ENCODE data around the gene PTX4.

Gene PTX4

DNA sequence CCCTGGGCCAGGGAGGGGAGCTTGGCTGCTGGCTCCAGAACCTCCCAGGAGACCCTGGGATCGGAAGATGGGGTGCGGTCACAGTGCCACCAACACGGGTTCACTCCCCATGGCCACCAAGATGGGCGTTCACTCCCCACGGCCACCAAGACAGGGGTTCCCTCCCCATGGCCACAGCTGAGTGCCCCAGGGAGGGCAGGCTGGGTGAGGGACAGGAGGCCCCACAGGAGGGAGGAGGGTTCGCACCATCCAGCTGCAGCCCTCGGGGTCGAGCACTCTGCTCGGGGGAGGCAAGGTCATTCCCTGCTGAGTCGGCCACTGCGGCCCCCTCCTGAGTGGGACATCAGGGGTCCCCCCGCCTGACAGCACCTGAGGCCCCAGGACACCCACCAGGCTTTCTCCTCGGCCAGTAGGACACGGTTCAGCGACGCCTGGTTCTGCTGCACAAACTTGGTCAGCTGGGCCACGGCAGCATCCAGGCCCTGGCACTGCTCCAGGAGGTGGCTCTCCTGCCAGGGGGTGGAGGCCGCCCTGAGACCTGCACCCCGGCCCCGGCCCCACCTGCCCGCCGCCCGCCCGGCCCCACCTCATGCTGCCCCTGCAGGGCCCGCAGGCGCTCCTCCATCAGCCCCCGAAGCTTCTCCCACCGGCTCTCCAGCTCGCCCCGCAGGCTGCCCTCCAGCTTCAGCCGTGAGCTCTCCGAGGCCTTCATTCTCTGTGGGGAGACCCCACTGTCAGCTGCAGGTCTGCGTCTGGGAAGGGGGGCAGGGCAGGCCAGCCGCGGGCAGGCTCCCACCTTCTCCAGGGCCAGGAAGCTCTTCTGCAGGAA is 50.3 kb downstream of the PTX4 start:
- H3K9ac ChIP-seq (ENCODE audit: low read length), result no peak overlapping the region
- H3K9me2 ChIP-seq (replicated peaks; ENCODE audit: insufficient read depth, low read length), result no peaks in the 10 kb centered on the region
- DNase-seq, result no peak
- H3K4me2 ChIP-seq (ENCODE audit: low read depth, low read length), result no peak overlapping the region
- no peaks in the 10 kb centered on the region for H3K36me3 ChIP-seq (replicated peaks; ENCODE audit: insufficient read depth, low read length)
- H3K27ac ChIP-seq (ENCODE audit: low read length), result no peak overlapping the region
- TF ChIP-seq EZH2 (optimal IDR thresholded peaks at IDR 0.05; ENCODE audit: low read depth, low read length) (no peak), EZH2phosphoT487 (IDR thresholded peaks at IDR 0.05; ENCODE audit: low read length) (no peak)
- TF ChIP-seq, protein P1, sequence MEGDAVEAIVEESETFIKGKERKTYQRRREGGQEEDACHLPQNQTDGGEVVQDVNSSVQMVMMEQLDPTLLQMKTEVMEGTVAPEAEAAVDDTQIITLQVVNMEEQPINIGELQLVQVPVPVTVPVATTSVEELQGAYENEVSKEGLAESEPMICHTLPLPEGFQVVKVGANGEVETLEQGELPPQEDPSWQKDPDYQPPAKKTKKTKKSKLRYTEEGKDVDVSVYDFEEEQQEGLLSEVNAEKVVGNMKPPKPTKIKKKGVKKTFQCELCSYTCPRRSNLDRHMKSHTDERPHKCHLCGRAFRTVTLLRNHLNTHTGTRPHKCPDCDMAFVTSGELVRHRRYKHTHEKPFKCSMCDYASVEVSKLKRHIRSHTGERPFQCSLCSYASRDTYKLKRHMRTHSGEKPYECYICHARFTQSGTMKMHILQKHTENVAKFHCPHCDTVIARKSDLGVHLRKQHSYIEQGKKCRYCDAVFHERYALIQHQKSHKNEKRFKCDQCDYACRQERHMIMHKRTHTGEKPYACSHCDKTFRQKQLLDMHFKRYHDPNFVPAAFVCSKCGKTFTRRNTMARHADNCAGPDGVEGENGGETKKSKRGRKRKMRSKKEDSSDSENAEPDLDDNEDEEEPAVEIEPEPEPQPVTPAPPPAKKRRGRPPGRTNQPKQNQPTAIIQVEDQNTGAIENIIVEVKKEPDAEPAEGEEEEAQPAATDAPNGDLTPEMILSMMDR (IDR thresholded peaks at IDR 0.05; ENCODE audit: low read length), result no peak
- no peaks in the 10 kb centered on the region for H3K9me3 ChIP-seq (replicated peaks; ENCODE audit: insufficient read depth, low read length)
- H3K27me3 ChIP-seq (replicated peaks; ENCODE audit: insufficient read depth, low read length), result peaks cover 63% of the 10 kb centered on the region
- no peak overlapping the region for H2AFZ ChIP-seq (ENCODE audit: low read length)
- no peak overlapping the region for H3K4me3 ChIP-seq (ENCODE audit: low read length)
- no peaks in the 10 kb centered on the region for H3K79me2 ChIP-seq (ENCODE audit: low read length)
- no peaks in the 10 kb centered on the region for H3K4me1 ChIP-seq (ENCODE audit: low read length)
- H4K20me1 ChIP-seq (ENCODE audit: insufficient read depth, low read length), result no peaks in the 10 kb centered on the region
- H3F3A ChIP-seq (ENCODE audit: insufficient read depth, low read length), result no peaks in the 10 kb centered on the region

DNA sequence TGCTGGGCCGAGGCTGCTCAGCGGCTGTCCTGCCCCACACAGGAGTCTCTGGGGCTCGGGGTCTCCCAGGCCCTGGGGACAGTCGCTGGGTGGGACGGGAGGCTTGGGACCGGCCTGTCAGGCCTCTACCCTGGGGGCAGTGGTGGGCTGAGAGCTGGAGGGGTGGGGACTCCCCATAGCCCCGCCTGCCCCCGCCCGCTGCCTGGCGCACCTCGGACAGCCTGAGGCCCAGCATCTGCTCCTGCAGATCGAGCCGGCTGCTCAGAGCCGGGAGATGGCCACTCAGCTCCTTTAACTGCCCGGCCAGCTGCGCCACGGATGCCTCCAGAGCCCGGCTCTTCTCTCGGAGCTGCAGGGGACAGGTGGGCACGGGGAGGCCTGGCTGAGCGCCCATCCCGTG is 51.1 kb downstream of the PTX4 start:
- Histone ChIP-seq H3K27ac (ENCODE audit: low read length) (no peak overlapping the region), H3K4me3 (ENCODE audit: low read length) (no peak overlapping the region), H3K9me3 (replicated peaks; ENCODE audit: insufficient read depth, low read length) (no peaks in the 10 kb centered on the region), H3K4me1 (ENCODE audit: low read length) (no peaks in the 10 kb centered on the region), H2AFZ (ENCODE audit: low read length) (no peak overlapping the region), H3K9ac (ENCODE audit: low read length) (no peak overlapping the region), H3F3A (ENCODE audit: insufficient read depth, low read length) (no peaks in the 10 kb centered on the region), H3K4me2 (ENCODE audit: low read depth, low read length) (no peak overlapping the region), H4K20me1 (ENCODE audit: insufficient read depth, low read length) (no peaks in the 10 kb centered on the region), H3K9me2 (replicated peaks; ENCODE audit: insufficient read depth, low read length) (no peaks in the 10 kb centered on the region), H3K79me2 (ENCODE audit: low read length) (no peaks in the 10 kb centered on the region), H3K36me3 (replicated peaks; ENCODE audit: insufficient read depth, low read length) (no peaks in the 10 kb centered on the region), H3K27me3 (replicated peaks; ENCODE audit: insufficient read depth, low read length) (peaks cover 71% of the 10 kb centered on the region)
- DNase-seq, result no peak
- TF ChIP-seq EZH2phosphoT487 (IDR thresholded peaks at IDR 0.05; ENCODE audit: low read length), result no peak
- TF ChIP-seq EZH2 (optimal IDR thresholded peaks at IDR 0.05; ENCODE audit: low read depth, low read length), result no peak
- TF ChIP-seq, protein P1 (IDR thresholded peaks at IDR 0.05; ENCODE audit: low read length), result no peak

DNA sequence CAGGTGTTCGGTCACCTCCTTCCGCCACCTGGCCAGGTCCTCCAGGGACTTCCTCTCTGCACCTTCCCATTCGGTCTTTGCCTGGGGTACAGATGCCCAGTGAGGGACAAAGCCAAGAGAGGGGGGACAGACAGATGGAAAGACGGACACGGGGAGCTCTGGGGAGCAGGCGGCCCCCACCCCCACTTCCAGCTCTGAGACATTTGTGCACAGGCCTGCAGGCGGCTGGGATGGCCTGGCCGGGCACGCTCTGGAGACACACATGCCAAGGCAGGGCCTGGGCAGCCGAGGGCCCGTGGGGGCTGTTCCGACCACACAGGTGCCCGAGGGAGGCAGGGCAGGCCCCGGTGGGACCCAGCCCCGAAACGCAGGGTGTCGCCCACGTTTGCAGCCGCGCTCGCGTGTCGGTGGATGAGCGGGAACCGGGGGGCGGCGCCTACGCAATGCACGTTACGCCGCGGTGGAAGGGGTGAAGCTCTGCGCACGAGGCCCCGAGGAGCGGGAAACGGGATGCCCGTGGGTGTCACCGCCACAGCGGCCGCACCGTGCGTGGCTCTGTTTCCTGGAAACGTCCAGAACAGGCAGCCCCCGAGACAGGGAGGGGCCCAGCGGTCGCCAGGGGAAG is 51.9 kb downstream of the PTX4 start:
- DNase-seq, result no peak
- Histone ChIP-seq H2AFZ (ENCODE audit: low read length) (no peak overlapping the region), H3K4me2 (ENCODE audit: low read depth, low read length) (no peak overlapping the region), H3K4me1 (ENCODE audit: low read length) (no peaks in the 10 kb centered on the region), H4K20me1 (ENCODE audit: insufficient read depth, low read length) (no peaks in the 10 kb centered on the region), H3K27ac (ENCODE audit: low read length) (no peak overlapping the region), H3K9me3 (replicated peaks; ENCODE audit: insufficient read depth, low read length) (no peaks in the 10 kb centered on the region), H3K36me3 (replicated peaks; ENCODE audit: insufficient read depth, low read length) (no peaks in the 10 kb centered on the region), H3K27me3 (replicated peaks; ENCODE audit: insufficient read depth, low read length) (peaks cover 79% of the 10 kb centered on the region), H3K4me3 (ENCODE audit: low read length) (no peak overlapping the region), H3F3A (ENCODE audit: insufficient read depth, low read length) (no peaks in the 10 kb centered on the region), H3K9me2 (replicated peaks; ENCODE audit: insufficient read depth, low read length) (no peaks in the 10 kb centered on the region), H3K9ac (ENCODE audit: low read length) (no peak overlapping the region), H3K79me2 (ENCODE audit: low read length) (no peaks in the 10 kb centered on the region)
- TF ChIP-seq EZH2 (optimal IDR thresholded peaks at IDR 0.05; ENCODE audit: low read depth, low read length) (no peak), EZH2phosphoT487 (IDR thresholded peaks at IDR 0.05; ENCODE audit: low read length) (no peak)
- TF ChIP-seq, protein P1 (IDR thresholded peaks at IDR 0.05; ENCODE audit: low read length), result no peak

Data from MM.1S (cell line).